ENCODE measurements around the gene RAE1. TPM values are rescaled to one million over a fixed set of nuclear protein-coding genes. Genes with fewer than 3 reads are reported as not detected.

Gene RAE1
- total RNA-seq, 1 experiment from 2014 or later: 31.3 TPM

DNA sequence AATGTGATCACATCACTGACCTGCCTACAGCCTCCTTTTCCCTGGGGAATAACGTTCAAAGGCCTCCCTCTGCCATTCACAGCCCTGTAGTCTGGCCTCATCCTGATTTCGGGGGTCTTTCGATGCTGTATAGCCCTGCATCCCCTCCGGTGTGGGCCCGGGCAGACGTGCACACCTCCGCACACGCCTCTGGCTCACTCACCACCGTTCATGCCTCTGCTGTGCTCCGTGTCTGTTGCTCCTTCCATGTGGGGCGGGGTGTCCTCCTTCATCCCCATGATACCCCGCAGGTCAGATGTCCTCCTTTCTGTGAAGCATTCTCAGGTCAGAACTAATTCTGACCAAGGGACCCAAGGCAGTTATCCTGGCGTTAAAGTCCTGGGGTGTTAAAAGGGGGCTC is 26.3 kb downstream of the RAE1 start:
- ATAC-seq (no peak), DNase-seq (ENCODE audit: low spot score) (no peak)
- Mint-ChIP-seq H3K4me1 (peaks cover 12% of the 10 kb centered on the region), H3K36me3 (peaks cover 56% of the 10 kb centered on the region), H3K27ac (no peak overlapping the region), H3K9me3 (no peaks in the 10 kb centered on the region), H3K4me3 (no peak overlapping the region), H3K27me3 (ENCODE audit: low read depth) (no peaks in the 10 kb centered on the region)
- POLR2A ChIA-PET: no interaction called here
- CTCF ChIA-PET: no interaction called here
- TF ChIP-seq NFYB (CRISPR knock-in tag; conservative IDR thresholded peaks at IDR 0.05; ENCODE audit: low read depth) (no peak), MXD4 (CRISPR knock-in tag; IDR thresholded peaks at IDR 0.05; ENCODE audit: borderline replicate concordance) (no peak)

DNA sequence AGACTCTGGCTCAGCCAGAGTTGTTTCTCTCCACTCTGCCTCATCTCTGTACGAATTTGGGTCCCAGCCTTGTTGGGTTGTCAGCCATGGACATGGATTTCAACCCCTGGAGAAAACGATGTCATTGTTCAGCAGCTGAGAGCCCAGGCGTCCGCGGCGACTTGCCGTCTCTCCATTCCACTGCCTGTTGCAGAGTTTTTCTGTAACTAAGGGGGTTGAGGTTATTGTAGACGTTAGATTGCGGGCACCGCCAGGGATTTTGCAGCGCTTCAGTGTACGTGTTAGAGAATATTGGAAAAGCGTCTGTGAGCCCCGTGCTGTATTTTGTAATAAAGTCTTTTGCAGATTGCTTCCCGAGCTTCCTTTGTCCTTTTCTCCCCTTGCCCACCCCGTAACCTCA is 27.1 kb downstream of the RAE1 start:
- H3K27me3 Mint-ChIP-seq (ENCODE audit: low read depth): no peaks in the 10 kb centered on the region
- H3K27ac Mint-ChIP-seq: no peak overlapping the region
- DNase-seq (ENCODE audit: low spot score): no peak
- POLR2A ChIA-PET: no interaction called here
- TF ChIP-seq MXD4 (CRISPR knock-in tag; IDR thresholded peaks at IDR 0.05; ENCODE audit: borderline replicate concordance): no peak
- no peak for TF ChIP-seq OVOL2 (CRISPR knock-in tag; IDR thresholded peaks at IDR 0.05; ENCODE audit: borderline replicate concordance)
- no peak for TF ChIP-seq NFYB (CRISPR knock-in tag; conservative IDR thresholded peaks at IDR 0.05; ENCODE audit: low read depth)
- no peak for TF ChIP-seq ERG (CRISPR knock-in tag; IDR thresholded peaks at IDR 0.05)
- no peak for TF ChIP-seq ZNF512 (CRISPR knock-in tag; IDR thresholded peaks at IDR 0.05; ENCODE audit: borderline replicate concordance)
- no peak for TF ChIP-seq ZBTB21 (CRISPR knock-in tag; IDR thresholded peaks at IDR 0.05; ENCODE audit: borderline replicate concordance)
- TF ChIP-seq MLX (CRISPR knock-in tag; IDR thresholded peaks at IDR 0.05): no peak
- TF ChIP-seq ZNF423 (CRISPR knock-in tag; IDR thresholded peaks at IDR 0.05): no peak
- TF ChIP-seq ATF3 (CRISPR knock-in tag; conservative IDR thresholded peaks at IDR 0.05): no peak
- H3K4me3 Mint-ChIP-seq: no peak overlapping the region
- H3K9me3 Mint-ChIP-seq: no peaks in the 10 kb centered on the region
- ATAC-seq: no peak
- H3K4me1 Mint-ChIP-seq: peaks cover 12% of the 10 kb centered on the region
- CTCF ChIA-PET: no interaction called here
- H3K36me3 Mint-ChIP-seq: peaks cover 55% of the 10 kb centered on the region

GRCh38 chr20:57378646-57379262 is 27.7 kb downstream of the RAE1 start:
- no peak for DNase-seq (ENCODE audit: low spot score)
- ChIA-PET POLR2A (no interaction called here), CTCF (interaction anchor here (1.1 kb wide), 1 partner anchor 120 kb away, joined by 3 read pairs; no protein-coding TSS in a partner anchor)
- Mint-ChIP-seq H3K27me3 (ENCODE audit: low read depth) (no peaks in the 10 kb centered on the region), H3K4me1 (peaks cover 10% of the 10 kb centered on the region), H3K36me3 (peaks cover 49% of the 10 kb centered on the region), H3K27ac (no peak overlapping the region), H3K9me3 (no peaks in the 10 kb centered on the region), H3K4me3 (no peak overlapping the region)
- TF ChIP-seq ZNF232 (CRISPR knock-in tag; IDR thresholded peaks at IDR 0.05): no peak
- no peak for TF ChIP-seq ATF2 (CRISPR knock-in tag; IDR thresholded peaks at IDR 0.05; ENCODE audit: borderline replicate concordance, low read depth)
- no peak for TF ChIP-seq SP1 (CRISPR knock-in tag; conservative IDR thresholded peaks at IDR 0.05)
- TF ChIP-seq, protein P1, sequence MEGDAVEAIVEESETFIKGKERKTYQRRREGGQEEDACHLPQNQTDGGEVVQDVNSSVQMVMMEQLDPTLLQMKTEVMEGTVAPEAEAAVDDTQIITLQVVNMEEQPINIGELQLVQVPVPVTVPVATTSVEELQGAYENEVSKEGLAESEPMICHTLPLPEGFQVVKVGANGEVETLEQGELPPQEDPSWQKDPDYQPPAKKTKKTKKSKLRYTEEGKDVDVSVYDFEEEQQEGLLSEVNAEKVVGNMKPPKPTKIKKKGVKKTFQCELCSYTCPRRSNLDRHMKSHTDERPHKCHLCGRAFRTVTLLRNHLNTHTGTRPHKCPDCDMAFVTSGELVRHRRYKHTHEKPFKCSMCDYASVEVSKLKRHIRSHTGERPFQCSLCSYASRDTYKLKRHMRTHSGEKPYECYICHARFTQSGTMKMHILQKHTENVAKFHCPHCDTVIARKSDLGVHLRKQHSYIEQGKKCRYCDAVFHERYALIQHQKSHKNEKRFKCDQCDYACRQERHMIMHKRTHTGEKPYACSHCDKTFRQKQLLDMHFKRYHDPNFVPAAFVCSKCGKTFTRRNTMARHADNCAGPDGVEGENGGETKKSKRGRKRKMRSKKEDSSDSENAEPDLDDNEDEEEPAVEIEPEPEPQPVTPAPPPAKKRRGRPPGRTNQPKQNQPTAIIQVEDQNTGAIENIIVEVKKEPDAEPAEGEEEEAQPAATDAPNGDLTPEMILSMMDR (IDR thresholded peaks at IDR 0.05): no peak
- no peak for TF ChIP-seq ESRRA (CRISPR knock-in tag; IDR thresholded peaks at IDR 0.05; ENCODE audit: borderline replicate concordance)
- no peak for TF ChIP-seq CREB1 (CRISPR knock-in tag; IDR thresholded peaks at IDR 0.05)
- no peak for TF ChIP-seq OVOL2 (CRISPR knock-in tag; IDR thresholded peaks at IDR 0.05; ENCODE audit: borderline replicate concordance)
- TF ChIP-seq GABPB1 (CRISPR knock-in tag; IDR thresholded peaks at IDR 0.05): no peak
- no peak for TF ChIP-seq ZBTB21 (CRISPR knock-in tag; IDR thresholded peaks at IDR 0.05; ENCODE audit: borderline replicate concordance)
- TF ChIP-seq, protein P2, sequence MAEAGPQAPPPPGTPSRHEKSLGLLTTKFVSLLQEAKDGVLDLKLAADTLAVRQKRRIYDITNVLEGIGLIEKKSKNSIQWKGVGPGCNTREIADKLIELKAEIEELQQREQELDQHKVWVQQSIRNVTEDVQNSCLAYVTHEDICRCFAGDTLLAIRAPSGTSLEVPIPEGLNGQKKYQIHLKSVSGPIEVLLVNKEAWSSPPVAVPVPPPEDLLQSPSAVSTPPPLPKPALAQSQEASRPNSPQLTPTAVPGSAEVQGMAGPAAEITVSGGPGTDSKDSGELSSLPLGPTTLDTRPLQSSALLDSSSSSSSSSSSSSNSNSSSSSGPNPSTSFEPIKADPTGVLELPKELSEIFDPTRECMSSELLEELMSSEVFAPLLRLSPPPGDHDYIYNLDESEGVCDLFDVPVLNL (CRISPR knock-in tag; IDR thresholded peaks at IDR 0.05; ENCODE audit: borderline replicate concordance, low read depth): no peak
- TF ChIP-seq ETV6 (CRISPR knock-in tag; IDR thresholded peaks at IDR 0.05): no peak
- TF ChIP-seq RELA (CRISPR knock-in tag; IDR thresholded peaks at IDR 0.05; ENCODE audit: borderline replicate concordance): no peak
- no peak for TF ChIP-seq NR1H2 (CRISPR knock-in tag; IDR thresholded peaks at IDR 0.05)
- TF ChIP-seq TCF7 (CRISPR knock-in tag; IDR thresholded peaks at IDR 0.05; ENCODE audit: low read depth): no peak
- TF ChIP-seq CBFB (CRISPR knock-in tag; IDR thresholded peaks at IDR 0.05; ENCODE audit: low read depth): no peak
- no peak for TF ChIP-seq NR3C1 (CRISPR knock-in tag; conservative IDR thresholded peaks at IDR 0.05; ENCODE audit: low read depth)
- ATAC-seq: no peak

All from WTC11 (cell line).